ENCODE data around the gene TRIM23. TPM values are rescaled to one million over a fixed set of nuclear protein-coding genes. Genes with fewer than 3 reads are reported as not detected.
"Not testable (repeated sequence)": the region's sequence is repeated elsewhere in the genome, so short reads cannot be mapped to it uniquely, and the experiment has no call there.

The TRIM23 gene
- total RNA-seq, 1 donor from 2014 or later = 13.0 TPM

DNA sequence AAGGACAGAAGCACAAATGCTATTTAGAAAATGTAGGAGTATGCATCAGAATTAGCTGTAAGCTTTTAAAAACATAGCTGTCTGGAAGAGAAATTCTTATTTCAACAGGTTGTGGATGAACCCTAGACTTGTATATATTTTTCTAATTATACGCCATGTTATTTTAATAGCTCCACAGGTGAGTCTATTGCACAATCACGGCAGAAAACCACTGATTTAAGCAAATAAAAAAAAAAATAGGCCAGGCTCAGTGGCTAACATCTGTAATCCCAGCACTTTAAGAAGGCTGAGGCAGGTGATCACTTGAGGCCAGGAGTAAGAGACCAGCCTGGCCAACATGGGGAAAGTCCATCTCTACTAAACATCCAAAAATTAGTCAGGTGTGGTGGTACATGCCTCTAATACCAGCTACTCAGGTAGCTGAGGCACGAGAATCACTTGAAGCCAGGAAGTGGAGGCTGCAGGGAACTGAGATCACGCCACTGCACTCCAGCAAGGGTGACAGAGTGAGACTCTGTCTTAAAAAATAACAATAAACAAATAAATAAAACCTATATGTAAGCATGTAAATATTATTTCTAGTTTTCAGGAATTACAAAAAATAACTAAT is 11.7 kb downstream of the TRIM23 start:
- ATAC-seq (ENCODE audit: low read depth) = no peak
- Mint-ChIP-seq H3K27me3 (no peaks in the 10 kb centered on the region), H3K9me3 (no peaks in the 10 kb centered on the region), H3K27ac (no peak overlapping the region), H3K36me3 (ENCODE audit: low read depth) (peaks cover 74% of the 10 kb centered on the region), H3K4me3 (no peak overlapping the region), H3K4me1 (no peaks in the 10 kb centered on the region)
- CTCF ChIA-PET = no interaction called here
- POLR2A ChIA-PET = no interaction called here
- intact Hi-C loops (cut with micrococcal nuclease) = no loop called here
- TF ChIP-seq, protein P1, sequence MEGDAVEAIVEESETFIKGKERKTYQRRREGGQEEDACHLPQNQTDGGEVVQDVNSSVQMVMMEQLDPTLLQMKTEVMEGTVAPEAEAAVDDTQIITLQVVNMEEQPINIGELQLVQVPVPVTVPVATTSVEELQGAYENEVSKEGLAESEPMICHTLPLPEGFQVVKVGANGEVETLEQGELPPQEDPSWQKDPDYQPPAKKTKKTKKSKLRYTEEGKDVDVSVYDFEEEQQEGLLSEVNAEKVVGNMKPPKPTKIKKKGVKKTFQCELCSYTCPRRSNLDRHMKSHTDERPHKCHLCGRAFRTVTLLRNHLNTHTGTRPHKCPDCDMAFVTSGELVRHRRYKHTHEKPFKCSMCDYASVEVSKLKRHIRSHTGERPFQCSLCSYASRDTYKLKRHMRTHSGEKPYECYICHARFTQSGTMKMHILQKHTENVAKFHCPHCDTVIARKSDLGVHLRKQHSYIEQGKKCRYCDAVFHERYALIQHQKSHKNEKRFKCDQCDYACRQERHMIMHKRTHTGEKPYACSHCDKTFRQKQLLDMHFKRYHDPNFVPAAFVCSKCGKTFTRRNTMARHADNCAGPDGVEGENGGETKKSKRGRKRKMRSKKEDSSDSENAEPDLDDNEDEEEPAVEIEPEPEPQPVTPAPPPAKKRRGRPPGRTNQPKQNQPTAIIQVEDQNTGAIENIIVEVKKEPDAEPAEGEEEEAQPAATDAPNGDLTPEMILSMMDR (IDR thresholded peaks at IDR 0.05) = no peak
- DNase-seq = no peak

DNA sequence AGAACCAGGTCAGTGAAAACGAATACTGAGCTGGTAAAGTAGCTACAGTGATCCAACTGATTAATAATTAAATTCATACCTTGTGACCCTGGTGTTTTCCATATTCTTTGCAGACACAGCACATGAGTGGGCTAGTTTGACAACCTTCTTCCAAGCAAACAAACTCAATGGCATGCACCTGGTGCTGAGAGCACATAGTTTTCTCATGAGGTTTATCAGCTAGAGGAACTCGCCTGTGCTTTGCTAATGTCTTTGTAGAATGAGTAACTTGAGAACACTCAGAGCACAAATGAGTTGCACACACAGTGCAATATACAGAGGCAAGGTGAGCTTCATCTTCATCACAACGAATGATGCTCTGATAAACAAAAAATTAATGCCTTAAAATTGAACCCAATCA is 12.6 kb downstream of the TRIM23 start:
- H3K27me3 Mint-ChIP-seq = no peaks in the 10 kb centered on the region
- H3K27ac Mint-ChIP-seq = no peak overlapping the region
- intact Hi-C loops (cut with micrococcal nuclease) = no loop called here
- ChIA-PET POLR2A (no interaction called here), CTCF (no interaction called here)
- TF ChIP-seq, protein P1 (IDR thresholded peaks at IDR 0.05) = no peak
- DNase-seq (no peak), ATAC-seq (ENCODE audit: low read depth) (no peak)
- H3K4me1 Mint-ChIP-seq = no peaks in the 10 kb centered on the region
- H3K4me3 Mint-ChIP-seq = no peak overlapping the region
- H3K36me3 Mint-ChIP-seq (ENCODE audit: low read depth) = peaks cover 78% of the 10 kb centered on the region
- no peaks in the 10 kb centered on the region for H3K9me3 Mint-ChIP-seq

DNA sequence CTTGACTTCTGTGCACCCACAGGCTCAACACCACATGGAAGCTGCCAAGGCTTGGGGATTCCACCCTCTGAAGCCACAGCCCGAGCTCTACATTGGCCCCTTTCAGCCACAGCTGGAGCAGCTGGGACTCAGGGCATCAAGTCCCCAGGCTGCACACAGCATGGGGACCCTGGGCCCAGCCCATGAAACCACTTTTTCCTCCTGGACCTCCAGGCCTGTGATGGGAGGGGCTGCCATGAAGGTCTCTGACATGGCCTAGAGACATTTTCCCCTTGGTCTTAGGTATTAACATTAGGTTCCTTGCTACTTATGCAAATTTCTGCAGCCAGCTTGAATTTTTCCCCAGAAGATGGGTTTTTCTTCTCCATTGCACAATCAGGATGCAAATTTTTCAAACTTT is 22.4 kb downstream of the TRIM23 start:
- POLR2A ChIA-PET; CTCF ChIA-PET; H3K27ac Mint-ChIP-seq; H3K9me3 Mint-ChIP-seq; H3K4me3 Mint-ChIP-seq; H3K27me3 Mint-ChIP-seq; DNase-seq; intact Hi-C loops (cut with micrococcal nuclease); ATAC-seq (ENCODE audit: low read depth): not testable (repeated sequence)
- H3K36me3 Mint-ChIP-seq (ENCODE audit: low read depth) = peaks cover 87% of the 10 kb centered on the region
- peaks cover 12% of the 10 kb centered on the region for H3K4me1 Mint-ChIP-seq

DNA sequence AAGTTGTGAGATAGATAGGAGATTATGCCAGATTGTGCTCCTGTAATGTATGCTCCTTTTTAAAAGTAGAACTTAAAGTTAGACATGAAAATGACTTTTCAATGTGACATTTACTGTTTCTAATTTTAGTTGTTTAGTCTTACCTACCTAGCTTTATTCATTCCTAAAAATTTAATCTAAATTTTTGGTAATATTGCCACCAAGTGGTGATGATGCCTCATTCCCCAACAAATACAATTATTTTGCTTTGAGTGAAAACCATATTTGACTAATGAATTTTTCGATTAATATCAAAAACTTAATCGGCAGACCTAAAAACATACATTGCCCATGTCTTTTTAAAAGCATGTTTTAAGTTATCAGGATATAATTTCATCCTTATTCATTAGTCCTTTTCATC is 35.4 kb downstream of the TRIM23 start:
- TF ChIP-seq, protein P1 (IDR thresholded peaks at IDR 0.05) = no peak
- Mint-ChIP-seq H3K4me3 (no peak overlapping the region), H3K27me3 (no peaks in the 10 kb centered on the region), H3K9me3 (no peaks in the 10 kb centered on the region), H3K4me1 (no peaks in the 10 kb centered on the region), H3K36me3 (ENCODE audit: low read depth) (peaks cover 59% of the 10 kb centered on the region), H3K27ac (no peak overlapping the region)
- ChIA-PET CTCF (no interaction called here), POLR2A (no interaction called here)
- ATAC-seq (ENCODE audit: low read depth) (no peak), DNase-seq (no peak)
- intact Hi-C loops (cut with micrococcal nuclease) = loop anchor here (5.0 to 10.0 kb wide), 2 partner anchors 776 to 954 kb away; no protein-coding TSS in a partner anchor

DNA sequence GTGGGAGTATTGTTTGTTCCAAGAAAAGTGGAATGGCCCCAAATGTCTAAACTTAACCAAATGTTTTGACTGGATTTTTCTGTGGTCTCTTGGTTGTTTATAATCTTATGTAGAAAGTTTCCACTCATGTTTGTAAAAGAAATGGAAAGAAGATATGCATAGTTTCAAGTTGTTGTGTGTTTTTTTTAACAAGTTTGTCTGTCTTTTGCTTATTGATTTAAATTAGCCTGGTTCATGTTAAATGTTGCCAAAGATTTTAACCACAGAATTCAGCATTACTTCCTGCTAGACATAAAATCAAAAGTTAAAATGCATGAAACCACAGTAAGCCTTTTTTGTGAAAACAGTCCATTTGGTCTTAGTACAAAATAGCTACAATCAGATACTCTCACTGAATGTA is 47.0 kb downstream of the TRIM23 start:
- ChIA-PET CTCF (no interaction called here), POLR2A (no interaction called here)
- H3K4me1 Mint-ChIP-seq = no peaks in the 10 kb centered on the region
- ATAC-seq (ENCODE audit: low read depth) (no peak), DNase-seq (no peak)
- TF ChIP-seq, protein P1 (IDR thresholded peaks at IDR 0.05) = no peak
- H3K36me3 Mint-ChIP-seq (ENCODE audit: low read depth) = peaks cover 74% of the 10 kb centered on the region
- H3K27me3 Mint-ChIP-seq = no peaks in the 10 kb centered on the region
- no peak overlapping the region for H3K4me3 Mint-ChIP-seq
- no peaks in the 10 kb centered on the region for H3K9me3 Mint-ChIP-seq
- H3K27ac Mint-ChIP-seq = no peak overlapping the region
- intact Hi-C loops (cut with micrococcal nuclease) = no loop called here
